ENCODE measurements around the gene HOOK1. TPM values are rescaled to one million over a fixed set of nuclear protein-coding genes. Genes with fewer than 3 reads are reported as not detected.

The HOOK1 gene
- total RNA-seq, 2 donors from 2014 or later: 3.9 to 6.1 TPM

DNA sequence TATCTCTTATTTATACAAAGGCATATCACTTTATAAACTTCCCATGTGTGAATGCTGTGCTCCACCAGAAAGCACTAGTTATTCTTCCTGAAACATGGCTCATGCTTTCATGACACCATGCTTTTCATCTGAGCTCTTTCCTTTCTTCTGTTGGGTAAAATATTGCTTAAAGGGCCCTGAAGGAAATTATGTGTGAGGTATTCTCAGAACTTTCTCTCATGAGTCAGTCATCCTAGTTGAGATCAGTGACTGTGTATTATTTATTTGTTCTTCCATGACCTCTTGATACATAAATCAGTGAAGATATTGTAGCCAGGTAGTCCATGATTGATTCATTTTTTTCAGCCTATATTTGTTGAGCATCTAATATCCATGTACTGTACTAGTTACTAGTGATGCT is 57.0 kb downstream of the HOOK1 start:
- no peak for DNase-seq (ENCODE audit: low spot score)
- H3K4me3 ChIP-seq: no peak overlapping the region
- H3K27ac ChIP-seq: no peak overlapping the region
- H3K36me3 ChIP-seq: no peaks in the 10 kb centered on the region
- no peaks in the 10 kb centered on the region for H3K27me3 ChIP-seq
- H3K9me3 ChIP-seq: no peaks in the 10 kb centered on the region
- H3K4me1 ChIP-seq: no peaks in the 10 kb centered on the region
- TF ChIP-seq, protein P1, sequence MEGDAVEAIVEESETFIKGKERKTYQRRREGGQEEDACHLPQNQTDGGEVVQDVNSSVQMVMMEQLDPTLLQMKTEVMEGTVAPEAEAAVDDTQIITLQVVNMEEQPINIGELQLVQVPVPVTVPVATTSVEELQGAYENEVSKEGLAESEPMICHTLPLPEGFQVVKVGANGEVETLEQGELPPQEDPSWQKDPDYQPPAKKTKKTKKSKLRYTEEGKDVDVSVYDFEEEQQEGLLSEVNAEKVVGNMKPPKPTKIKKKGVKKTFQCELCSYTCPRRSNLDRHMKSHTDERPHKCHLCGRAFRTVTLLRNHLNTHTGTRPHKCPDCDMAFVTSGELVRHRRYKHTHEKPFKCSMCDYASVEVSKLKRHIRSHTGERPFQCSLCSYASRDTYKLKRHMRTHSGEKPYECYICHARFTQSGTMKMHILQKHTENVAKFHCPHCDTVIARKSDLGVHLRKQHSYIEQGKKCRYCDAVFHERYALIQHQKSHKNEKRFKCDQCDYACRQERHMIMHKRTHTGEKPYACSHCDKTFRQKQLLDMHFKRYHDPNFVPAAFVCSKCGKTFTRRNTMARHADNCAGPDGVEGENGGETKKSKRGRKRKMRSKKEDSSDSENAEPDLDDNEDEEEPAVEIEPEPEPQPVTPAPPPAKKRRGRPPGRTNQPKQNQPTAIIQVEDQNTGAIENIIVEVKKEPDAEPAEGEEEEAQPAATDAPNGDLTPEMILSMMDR (IDR thresholded peaks at IDR 0.05): no peak

DNA sequence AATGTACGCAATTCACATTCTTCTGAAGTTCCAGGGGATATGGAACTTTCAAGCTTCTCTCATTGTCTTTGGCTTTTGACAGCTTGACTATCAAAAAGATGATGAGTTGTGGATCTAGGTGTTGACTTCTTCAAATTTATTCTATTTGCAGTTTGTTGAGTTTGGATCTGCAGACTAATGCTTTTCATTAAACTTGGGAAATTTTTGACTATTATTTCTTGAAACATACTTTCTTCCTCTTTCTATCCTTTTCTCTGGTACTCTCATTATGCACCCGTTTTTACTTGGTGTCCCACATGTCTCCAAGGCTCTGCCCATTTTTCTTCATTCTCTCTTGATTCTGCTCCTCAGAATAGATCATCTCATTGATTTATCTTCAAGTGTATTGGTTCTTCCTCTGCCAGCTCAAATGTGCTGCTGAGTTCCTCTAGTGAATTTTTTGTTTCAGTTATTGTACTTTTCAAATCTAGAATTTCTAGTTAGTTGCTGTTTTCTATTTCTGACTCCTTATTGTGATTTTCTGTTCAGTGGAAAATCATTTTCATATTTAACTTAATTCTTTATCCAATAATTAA is 62.4 kb downstream of the HOOK1 start:
- Histone ChIP-seq H3K4me1 (peaks cover 0 to 3% of the 10 kb centered on the region in 2 donors), H3K27ac (no peak overlapping the region), H3K4me3 (no peak overlapping the region), H3K27me3 (no peaks in the 10 kb centered on the region), H3K9me3 (peaks cover 0 to 13% of the 10 kb centered on the region in 2 donors), H3K36me3 (no peaks in the 10 kb centered on the region)
- TF ChIP-seq, protein P1 (IDR thresholded peaks at IDR 0.05): no peak
- DNase-seq (ENCODE audit: low spot score): no peak

DNA sequence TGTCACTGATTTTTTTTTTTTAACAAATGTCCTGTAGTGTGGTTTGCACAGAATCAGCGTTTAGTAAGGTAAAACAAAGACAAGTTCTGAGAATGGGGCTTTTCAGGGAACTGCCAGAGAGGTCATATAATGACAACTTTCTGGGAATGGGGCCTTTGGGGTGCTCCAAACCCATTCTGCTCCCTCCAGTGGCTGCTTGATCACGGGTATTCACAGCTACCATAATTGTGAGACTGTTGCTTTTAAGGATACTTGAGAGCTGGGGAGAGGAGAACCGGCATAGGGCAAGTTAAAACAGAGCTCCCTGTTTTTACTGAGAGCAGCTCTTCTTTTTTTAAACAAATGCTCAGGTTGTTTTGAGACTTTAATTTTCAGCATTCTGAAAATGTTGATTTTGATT is 63.6 kb downstream of the HOOK1 start:
- H3K9me3 ChIP-seq: peaks cover 0 to 13% of the 10 kb centered on the region in 2 donors
- no peaks in the 10 kb centered on the region for H3K27me3 ChIP-seq
- no peaks in the 10 kb centered on the region for H3K36me3 ChIP-seq
- H3K4me3 ChIP-seq: no peak overlapping the region
- H3K27ac ChIP-seq: no peak overlapping the region
- no peak for DNase-seq (ENCODE audit: low spot score)
- TF ChIP-seq, protein P1 (IDR thresholded peaks at IDR 0.05): no peak
- H3K4me1 ChIP-seq: peaks cover 0 to 3% of the 10 kb centered on the region in 2 donors

DNA sequence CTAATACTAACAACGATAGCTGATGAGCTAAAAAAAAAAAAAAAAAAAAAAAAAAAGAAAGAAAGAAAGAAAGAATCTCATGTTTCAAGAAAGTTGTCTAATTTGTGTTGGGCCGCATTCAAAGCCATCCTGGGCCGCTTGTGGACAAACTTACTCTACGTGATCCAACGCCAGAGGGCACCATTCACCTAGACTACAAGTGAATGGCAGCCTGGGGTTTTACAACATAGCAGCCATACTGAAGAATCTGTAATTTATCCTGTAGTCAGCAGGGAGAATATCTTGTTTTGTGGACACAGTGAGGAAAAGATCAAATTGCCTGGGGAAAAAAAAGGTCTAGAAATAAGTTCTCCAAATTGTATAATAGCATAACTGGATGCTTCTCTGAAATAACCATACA is 64.8 kb downstream of the HOOK1 start:
- TF ChIP-seq, protein P1 (IDR thresholded peaks at IDR 0.05): peak in 1 of 2 donors; percentile 63
- H3K4me1 ChIP-seq: peaks cover 0 to 3% of the 10 kb centered on the region in 2 donors
- H3K9me3 ChIP-seq: peaks cover 0 to 13% of the 10 kb centered on the region in 2 donors
- H3K27ac ChIP-seq: no peak overlapping the region
- H3K36me3 ChIP-seq: no peaks in the 10 kb centered on the region
- peak; percentile 68 for DNase-seq (ENCODE audit: low spot score)
- no peak overlapping the region for H3K4me3 ChIP-seq
- no peaks in the 10 kb centered on the region for H3K27me3 ChIP-seq

DNA sequence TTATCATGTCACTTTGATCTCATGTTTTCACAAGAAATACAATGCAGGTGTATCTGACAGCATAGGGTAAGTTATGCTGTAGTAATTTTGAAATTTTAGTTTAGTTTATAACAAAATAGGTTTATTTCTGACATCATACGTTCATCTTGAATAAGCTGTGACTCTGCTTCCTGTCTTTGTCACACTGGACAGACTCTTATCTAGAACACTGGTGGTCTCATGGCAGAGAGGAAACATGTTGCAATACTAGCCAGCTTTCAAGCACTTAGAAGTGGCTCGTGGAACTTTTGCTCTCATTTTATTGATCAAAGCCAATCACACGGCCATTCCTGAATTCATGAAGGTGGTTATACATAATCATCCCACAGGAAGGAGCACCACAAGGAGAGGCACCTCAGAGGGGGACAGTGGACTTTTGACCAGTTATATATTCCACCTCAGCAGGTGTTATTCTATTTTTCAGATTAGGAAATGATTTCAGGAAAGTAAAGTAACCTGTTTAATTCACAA is 65.3 kb downstream of the HOOK1 start:
- TF ChIP-seq, protein P1 (IDR thresholded peaks at IDR 0.05): no peak
- H3K27ac ChIP-seq: no peak overlapping the region

DNA sequence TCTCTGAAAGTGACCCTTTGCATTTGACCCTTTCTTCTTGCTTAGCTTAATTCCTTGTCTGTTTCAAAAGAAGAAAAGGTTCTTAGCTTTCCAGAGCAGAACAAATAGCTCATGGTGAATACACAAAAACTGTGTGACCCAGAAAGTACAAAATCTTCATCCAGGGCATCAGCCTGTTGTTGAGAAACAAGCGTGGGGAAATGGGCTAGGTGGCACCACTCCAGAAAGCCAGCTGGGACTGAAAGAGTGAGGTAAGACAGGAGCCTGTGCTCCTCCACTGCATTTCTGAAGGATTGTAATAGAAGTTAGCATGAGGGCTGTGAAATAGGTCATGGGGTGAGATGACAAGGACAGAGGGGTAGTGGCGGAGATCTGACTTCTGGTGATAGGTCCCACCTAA is 66.0 kb downstream of the HOOK1 start:
- Histone ChIP-seq H3K4me3 (no peak overlapping the region), H3K27ac (no peak overlapping the region), H3K9me3 (peaks cover 0 to 13% of the 10 kb centered on the region in 2 donors), H3K27me3 (no peaks in the 10 kb centered on the region), H3K36me3 (no peaks in the 10 kb centered on the region), H3K4me1 (peaks cover 0 to 9% of the 10 kb centered on the region in 2 donors)
- TF ChIP-seq, protein P1 (IDR thresholded peaks at IDR 0.05): no peak
- DNase-seq (ENCODE audit: low spot score): no peak

More for the DNA sequence above, 65.3 kb downstream of the HOOK1 start:
- peaks cover 0 to 13% of the 10 kb centered on the region in 2 donors for H3K9me3 ChIP-seq
- no peaks in the 10 kb centered on the region for H3K36me3 ChIP-seq
- H3K27me3 ChIP-seq: no peaks in the 10 kb centered on the region
- DNase-seq (ENCODE audit: low spot score): no peak
- no peak overlapping the region for H3K4me3 ChIP-seq
- peaks cover 0 to 3% of the 10 kb centered on the region in 2 donors for H3K4me1 ChIP-seq

Data from right atrium auricular region (tissue), 2 donors.